Measurements from ENCODE around the gene CDH23. TPM values are rescaled to one million over a fixed set of nuclear protein-coding genes. Genes with fewer than 3 reads are reported as not detected.

The CDH23 gene
- total and polyA plus RNA-seq, 10 of the 15 experiments (the other 5 are each of a cell fraction or from before 2014, with no cell fraction given) = 0.09 to 0.40 (median 0.15) TPM; not detected in 1

DNA sequence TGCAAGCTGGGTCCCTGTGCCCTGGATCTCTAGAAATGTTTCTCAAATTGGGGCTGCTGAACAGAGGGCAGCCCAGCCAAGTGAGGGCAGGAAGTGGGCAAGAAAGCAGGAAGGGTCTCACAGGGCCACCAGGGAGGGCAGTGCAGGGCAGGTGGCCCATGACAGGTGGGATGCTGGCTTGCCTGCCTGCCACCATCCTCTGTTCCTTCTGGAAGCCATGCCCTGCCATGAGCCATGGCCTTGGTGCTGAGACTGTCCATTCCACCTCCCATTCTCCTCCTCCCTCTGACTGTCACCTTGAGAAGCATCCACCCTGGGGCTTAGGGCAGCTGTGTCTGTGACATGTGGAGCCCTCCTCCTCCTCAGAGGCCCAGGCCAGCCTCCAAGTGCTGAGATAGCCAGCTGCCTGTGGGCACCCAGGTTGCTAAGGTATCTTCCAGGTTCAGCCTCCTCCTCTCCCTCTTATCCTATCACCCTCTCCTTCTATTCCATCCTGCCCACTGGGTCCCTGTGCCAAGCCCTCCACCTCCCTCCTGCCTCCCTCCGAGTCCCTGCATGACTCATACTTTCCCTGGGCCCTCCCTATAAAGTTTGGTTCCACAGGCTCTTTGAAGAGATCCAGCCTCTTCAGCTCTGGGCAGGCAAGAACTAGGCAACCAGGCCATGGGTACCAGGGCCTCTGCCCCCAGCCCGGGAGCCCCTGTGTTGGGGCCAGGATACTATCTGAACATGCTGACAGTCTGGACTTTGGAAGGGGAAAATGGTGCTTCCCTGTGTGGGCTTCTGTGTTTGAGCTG is 375.3 kb downstream of the CDH23 start:
- Histone ChIP-seq H3K9me3 (replicated peaks; ENCODE audit: control insufficient read depth, insufficient read depth, low read length) (no peaks in the 10 kb centered on the region), H3K4me3 (peak overlapping the region; percentile 76; the same call in 1 of the 2 replicates), H2AFZ (ENCODE audit: control insufficient read depth, low read depth, low read length) (no peak overlapping the region), H3K79me2 (ENCODE audit: control insufficient read depth, insufficient read depth, low read length) (peaks cover 23% of the 10 kb centered on the region), H3K4me1 (ENCODE audit: control insufficient read depth, insufficient read depth, low read length) (peaks cover 70% of the 10 kb centered on the region), H3K36me3 (ENCODE audit: control insufficient read depth in 2 of 2, insufficient read depth in 2 of 2, low read length in 1 of 2) (no peaks in the 10 kb centered on the region), H3K27me3 (replicated peaks in 1 of 2; ENCODE audit: control insufficient read depth in 2 of 2, insufficient read depth in 2 of 2, low read length in 1 of 2) (no peaks in the 10 kb centered on the region), H3K4me2 (ENCODE audit: control insufficient read depth, insufficient read depth) (peak overlapping the region; percentile 99), H3K9ac (ENCODE audit: control insufficient read depth, insufficient read depth, low read length) (peak overlapping the region; percentile 9; the same call in 1 of the 2 replicates), H3K27ac (ENCODE audit: control insufficient read depth, insufficient read depth) (peak overlapping the region; percentile 14; the same call in 1 of the 2 replicates), H4K20me1 (ENCODE audit: control insufficient read depth, insufficient read depth) (no peaks in the 10 kb centered on the region)
- ChIA-PET SMC1A (ENCODE audit: uncharacterized antibody, unreplicated experiment) (interaction anchor here (1.0 to 3.6 kb wide), 9 partner anchors 12 to 124 kb away, joined by 3 to 22 read pairs (median 11); no protein-coding TSS in a partner anchor), POLR2A (interaction anchor here (0.6 to 3.2 kb wide), 9 partner anchors 24 to 1604 kb away, joined by 3 to 9 read pairs (median 4); partner anchors contain the start of gene PSAP), CTCF (interaction anchor here (0.5 to 7.2 kb wide), 21 partner anchors 14 to 476 kb away, joined by 3 to 97 read pairs (median 4); no protein-coding TSS in a partner anchor), RAD21 (ENCODE audit: unreplicated experiment) (interaction anchor here (0.6 to 3.6 kb wide), 12 partner anchors 11 to 563 kb away, joined by 3 to 29 read pairs (median 6); no protein-coding TSS in a partner anchor)
- intact Hi-C loops (cut with micrococcal nuclease; ENCODE audit: unreplicated experiment) (no loop called here), in situ Hi-C loops (cut with MboI) (no loop called here)
- WGBS (ENCODE audit: insufficient coverage, insufficient replicate concordance, low lambda C conversion rate, missing lambda C conversion rate) = 38% methylated on average over 2 of the region's 2 CpGs
- FAIRE-seq (no peak), ATAC-seq (no peak), DNase-seq (ENCODE audit: low read depth, low spot score) (no peak)
- TF ChIP-seq MXI1 (IDR thresholded peaks at IDR 0.05; ENCODE audit: low read depth, low read length) (no peak), DPF2 (IDR thresholded peaks at IDR 0.05) (no peak), KDM1A (IDR thresholded peaks at IDR 0.05; ENCODE audit: borderline replicate concordance) (no peak), KLF5 (IDR thresholded peaks at IDR 0.05; ENCODE audit: partially characterized antibody) (no peak), RAD21 (IDR thresholded peaks at IDR 0.05; ENCODE audit: insufficient read depth, low read depth, low read length) (no peak), HDGF (IDR thresholded peaks at IDR 0.05) (0 out of 2 replicates have a peak, but pooled peaks have one; percentile 40), PAX5 (IDR thresholded peaks at IDR 0.05; ENCODE audit: borderline replicate concordance, low read depth, low read length) (no peak), POU2F2 (IDR thresholded peaks at IDR 0.05; ENCODE audit: borderline replicate concordance, low read depth, low read length) (no peak)
- TF ChIP-seq, protein P1, sequence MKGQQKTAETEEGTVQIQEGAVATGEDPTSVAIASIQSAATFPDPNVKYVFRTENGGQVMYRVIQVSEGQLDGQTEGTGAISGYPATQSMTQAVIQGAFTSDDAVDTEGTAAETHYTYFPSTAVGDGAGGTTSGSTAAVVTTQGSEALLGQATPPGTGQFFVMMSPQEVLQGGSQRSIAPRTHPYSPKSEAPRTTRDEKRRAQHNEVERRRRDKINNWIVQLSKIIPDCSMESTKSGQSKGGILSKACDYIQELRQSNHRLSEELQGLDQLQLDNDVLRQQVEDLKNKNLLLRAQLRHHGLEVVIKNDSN (IDR thresholded peaks at IDR 0.05; ENCODE audit: borderline replicate concordance, extremely low read length, insufficient read depth, low read depth, low read length) = no peak
- BruUV-seq (replicated peaks) = TSS peak; percentile 44

Measured in GM12878 (cell line).